GM12865 (cell line): ENCODE data around the gene UNC5A.

Experiments
- DNase-seq: peaks from one replicate; pipeline ENCODE4 v3.0.0; 2010; ENCODE audit warnings: low read depth
- H3K4me3 ChIP-seq: 2 replicates; pipeline ENCODE4 v1.5.1; 2011; ENCODE audit warnings: mild to moderate bottlenecking, low read depth, low read length, control low read depth
- TF ChIP-seq, protein P1 (sequence below): IDR thresholded peaks from 2 replicates; pipeline ENCODE4 v1.5.1; 2011; ENCODE audit warnings: low read length, control low read depth, low read depth, inconsistent platforms; ENCODE audit not compliant: insufficient read depth; ENCODE audit errors: missing control alignments

Gene UNC5A

DNA sequence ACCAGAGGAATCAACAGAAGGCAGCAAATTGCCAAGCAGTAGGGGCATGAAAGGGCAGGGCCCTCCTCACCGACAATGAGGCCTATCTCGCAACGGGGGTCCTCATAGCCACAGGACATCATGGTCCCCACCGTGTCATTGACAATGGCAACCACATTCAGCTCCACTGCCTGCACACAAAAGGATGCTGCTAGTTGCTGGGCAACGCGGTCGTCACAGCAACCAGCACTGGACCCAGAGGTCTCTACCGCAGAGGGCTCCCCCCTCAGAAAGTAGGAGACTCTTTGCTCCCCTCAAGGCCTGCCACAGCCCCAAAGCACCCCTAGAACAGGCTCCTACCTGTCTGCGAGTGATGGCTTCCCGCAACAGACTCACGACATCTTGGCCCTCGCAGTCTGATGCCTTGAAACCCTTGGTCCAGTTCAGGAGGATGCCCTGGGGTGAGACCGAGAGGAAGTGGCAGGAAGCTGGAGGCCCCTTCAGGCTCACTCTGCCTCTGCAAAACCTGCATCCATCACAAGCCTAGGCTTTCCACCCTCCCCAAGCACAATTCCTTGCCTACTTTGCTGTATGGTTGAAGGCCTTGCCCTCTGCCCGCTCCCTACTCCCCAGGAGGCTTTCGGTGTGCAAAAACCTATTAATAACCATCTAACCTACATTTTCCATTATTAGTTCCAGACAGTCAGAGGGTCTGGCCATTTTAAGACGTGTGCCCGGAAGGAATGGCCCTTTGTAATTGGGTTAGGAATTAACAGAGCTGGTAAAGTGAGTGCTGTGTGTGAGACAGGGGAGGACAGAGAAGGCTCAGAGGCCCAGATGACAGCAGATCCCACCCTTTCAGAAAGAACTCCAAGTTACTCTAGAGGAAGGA lies 73.6 kb downstream of the UNC5A start:
- no peak for DNase-seq
- no peak overlapping the region for H3K4me3 ChIP-seq
- TF ChIP-seq, protein P1, sequence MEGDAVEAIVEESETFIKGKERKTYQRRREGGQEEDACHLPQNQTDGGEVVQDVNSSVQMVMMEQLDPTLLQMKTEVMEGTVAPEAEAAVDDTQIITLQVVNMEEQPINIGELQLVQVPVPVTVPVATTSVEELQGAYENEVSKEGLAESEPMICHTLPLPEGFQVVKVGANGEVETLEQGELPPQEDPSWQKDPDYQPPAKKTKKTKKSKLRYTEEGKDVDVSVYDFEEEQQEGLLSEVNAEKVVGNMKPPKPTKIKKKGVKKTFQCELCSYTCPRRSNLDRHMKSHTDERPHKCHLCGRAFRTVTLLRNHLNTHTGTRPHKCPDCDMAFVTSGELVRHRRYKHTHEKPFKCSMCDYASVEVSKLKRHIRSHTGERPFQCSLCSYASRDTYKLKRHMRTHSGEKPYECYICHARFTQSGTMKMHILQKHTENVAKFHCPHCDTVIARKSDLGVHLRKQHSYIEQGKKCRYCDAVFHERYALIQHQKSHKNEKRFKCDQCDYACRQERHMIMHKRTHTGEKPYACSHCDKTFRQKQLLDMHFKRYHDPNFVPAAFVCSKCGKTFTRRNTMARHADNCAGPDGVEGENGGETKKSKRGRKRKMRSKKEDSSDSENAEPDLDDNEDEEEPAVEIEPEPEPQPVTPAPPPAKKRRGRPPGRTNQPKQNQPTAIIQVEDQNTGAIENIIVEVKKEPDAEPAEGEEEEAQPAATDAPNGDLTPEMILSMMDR = no peak

DNA sequence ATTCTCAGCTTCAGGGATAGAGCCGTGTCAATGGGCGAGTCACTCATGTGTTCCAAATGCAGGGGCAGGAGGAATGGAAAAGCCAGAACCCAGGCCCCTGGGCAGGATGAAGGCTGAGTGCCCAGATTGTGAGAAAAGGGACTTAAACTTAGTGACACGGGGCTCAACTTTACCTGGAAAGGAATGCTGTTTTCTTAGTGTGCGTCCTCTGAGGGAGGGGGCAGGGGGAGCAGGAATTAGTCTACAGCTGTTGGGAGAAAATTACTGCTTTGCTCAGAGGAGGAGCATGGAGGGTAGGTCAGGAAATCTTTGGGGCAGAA lies 74.2 kb downstream of the UNC5A start:
- TF ChIP-seq, protein P1 = no peak
- H3K4me3 ChIP-seq = no peak overlapping the region
- DNase-seq = no peak

DNA sequence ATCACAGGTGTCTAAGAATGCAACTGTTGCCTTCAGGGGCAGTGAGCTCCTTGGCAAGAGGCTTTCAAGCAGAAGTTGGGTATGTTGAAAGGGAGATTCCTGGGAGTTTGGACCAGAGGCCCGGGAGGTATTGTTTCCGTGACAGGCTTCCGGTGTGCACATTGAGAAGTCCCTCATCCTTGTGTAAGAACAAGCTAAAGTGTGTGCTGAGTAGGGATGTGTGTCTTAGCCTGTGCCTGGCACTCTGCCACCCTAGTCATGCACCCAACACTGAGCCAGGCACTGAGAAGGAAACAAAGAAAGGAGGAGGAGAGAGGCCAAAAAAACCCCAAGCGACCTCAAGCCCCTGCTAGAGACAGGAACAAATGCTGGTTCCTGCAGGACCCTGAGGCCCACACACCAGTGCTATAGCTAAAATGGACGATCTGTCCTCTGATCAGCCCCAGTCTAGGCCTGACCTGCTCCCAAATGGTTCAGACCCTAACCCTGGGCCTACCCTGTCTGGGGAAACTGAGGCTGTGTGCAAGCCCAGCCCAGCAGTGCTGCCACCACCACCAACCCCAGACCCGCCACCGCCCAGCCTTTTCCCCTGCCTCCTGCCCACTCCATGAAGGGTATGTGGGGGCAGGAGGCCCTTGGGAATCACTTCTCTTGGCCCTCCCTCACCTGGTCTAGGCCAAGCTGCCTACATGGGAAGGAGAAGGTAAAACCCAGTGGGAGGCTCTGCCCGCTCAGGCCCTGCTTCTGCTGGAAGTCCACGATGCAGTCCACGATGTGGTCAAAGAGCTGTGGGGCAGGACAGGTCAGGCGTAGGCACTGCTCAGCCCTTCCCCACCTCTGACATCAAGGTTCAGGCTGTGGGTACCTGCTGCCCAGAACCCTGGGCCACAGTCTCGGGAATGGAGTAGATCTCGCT lies 76.2 kb downstream of the UNC5A start:
- no peak for DNase-seq
- no peak overlapping the region for H3K4me3 ChIP-seq
- TF ChIP-seq, protein P1 = no peak

DNA sequence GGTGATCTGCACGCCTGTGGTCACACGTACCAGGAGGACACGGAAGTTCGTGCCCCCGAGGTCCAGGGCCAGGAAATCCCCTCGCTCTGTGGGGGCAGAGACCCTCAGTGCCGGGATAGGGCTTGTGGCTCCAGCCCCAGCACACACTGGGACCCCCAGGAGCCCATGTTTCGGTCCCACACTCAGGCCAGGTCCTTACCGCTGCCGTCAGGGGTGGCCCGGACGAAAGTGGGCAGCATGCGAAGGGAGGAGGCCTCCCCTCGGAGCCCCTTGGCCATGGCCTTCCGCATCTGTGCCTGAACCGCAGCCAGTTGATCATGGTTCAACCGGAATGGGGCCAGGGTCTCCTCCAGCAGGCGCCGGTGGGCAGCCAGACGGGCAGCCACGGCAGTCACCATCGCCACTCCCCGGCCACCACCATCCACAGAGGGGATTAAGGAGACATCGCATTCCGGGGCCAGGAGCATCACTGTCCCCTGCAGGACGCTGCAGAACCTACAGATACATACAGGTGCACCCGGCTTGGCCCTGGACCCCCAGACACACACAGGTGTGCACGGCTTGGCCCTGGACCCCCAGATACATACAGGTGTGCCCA lies 77.0 kb downstream of the UNC5A start:
- DNase-seq = no peak
- TF ChIP-seq, protein P1 = no peak
- H3K4me3 ChIP-seq = no peak overlapping the region

DNA sequence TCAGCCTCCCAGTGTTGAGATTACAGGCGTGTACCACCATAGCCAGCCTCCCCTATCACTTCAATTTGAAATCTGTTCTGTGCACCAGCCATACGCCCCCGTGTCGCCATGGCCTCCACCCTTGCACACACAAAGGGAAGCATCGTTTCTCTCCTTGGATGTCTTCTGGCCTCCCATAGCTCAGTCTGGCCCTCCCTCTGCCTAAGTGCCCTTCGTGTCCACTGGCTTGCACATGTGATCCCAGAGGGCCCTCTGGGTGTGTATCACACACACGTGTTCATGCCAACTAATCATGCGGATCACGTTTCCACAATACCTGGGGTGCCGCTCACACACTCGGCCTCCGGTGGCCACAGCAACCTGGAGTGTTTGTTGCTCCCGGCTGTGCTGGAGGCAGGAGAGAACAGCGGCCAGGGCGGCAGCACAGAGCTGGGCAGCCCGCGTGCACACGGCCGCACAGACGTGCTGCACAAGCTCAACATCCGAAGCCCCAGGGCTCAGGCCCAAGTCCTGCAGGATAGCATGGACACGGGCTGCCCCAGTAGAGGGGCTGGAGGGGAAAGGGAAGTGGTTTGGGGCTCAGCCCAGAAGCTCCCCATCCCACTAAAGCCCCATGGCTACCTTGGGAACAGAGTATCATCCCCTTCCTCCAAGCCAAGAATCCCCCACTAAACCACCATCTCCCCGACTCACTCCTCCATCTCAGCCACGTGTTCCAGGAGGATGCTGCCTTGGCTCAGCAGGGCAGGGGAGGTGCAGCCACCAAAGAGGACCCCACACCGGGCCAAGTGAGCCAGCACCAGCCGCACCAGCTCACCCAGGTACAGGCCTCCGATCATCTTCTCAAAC lies 77.9 kb downstream of the UNC5A start:
- DNase-seq = no peak
- H3K4me3 ChIP-seq = no peak overlapping the region
- TF ChIP-seq, protein P1 = no peak

DNA sequence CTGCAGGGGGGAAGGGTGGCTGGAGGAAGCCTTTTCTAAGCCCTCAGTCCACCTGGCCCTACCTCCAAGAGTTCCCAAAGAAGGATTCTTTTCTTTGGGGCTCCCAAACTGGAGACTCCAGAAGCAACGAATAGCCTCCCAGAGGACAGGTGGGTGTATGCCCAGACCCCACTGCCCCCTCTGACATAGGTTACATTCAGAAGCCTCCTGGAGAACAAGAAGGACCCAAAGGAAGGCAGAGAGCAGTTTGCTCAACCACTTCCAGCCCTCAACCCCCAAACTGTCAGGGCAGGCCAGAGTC lies 78.5 kb downstream of the UNC5A start:
- no peak overlapping the region for H3K4me3 ChIP-seq
- DNase-seq = no peak
- TF ChIP-seq, protein P1 = no peak
